Ovary (tissue), 9 donors: ENCODE results near the gene TNFRSF14. TPM values are rescaled to one million over a fixed set of nuclear protein-coding genes. Genes with fewer than 3 reads are reported as not detected.

Experiments
- DNase-seq, 5 donors: peaks; one replicate each; pipeline ENCODE4 v3.0.0-alpha.2; 2019 to 2020
- H3K27ac ChIP-seq, 2 donors: fragments of 200-600 bp; one replicate each; pipeline versions ENCODE4 v1.5.1 to v1.8.0; 2019 to 2022
- H3K27me3 ChIP-seq: fragments of 200-600 bp; one replicate; pipeline ENCODE4 v1.8.0; 2022
- H3K36me3 ChIP-seq: fragments of 200-600 bp; sonication (generic); one replicate; pipeline ENCODE4 v1.5.1; 2019
- H3K4me1 ChIP-seq: one replicate; pipeline ENCODE4 v1.8.1; 2013; ENCODE audit warnings: mild to moderate bottlenecking, moderate library complexity; ENCODE audit not compliant: insufficient read depth
- H3K4me3 ChIP-seq: fragments of 200-600 bp; sonication (generic); one replicate; pipeline ENCODE4 v1.5.1; 2017
- H3K9me3 ChIP-seq, 2 donors: fragments of 200-600 bp in 1 of 2; sonication (generic) in 1 of 2; one replicate each; pipeline versions ENCODE4 v1.5.1 to v1.8.1; 2013 to 2019; ENCODE audit warnings: mild to moderate bottlenecking in 1 of 2, moderate library complexity in 1 of 2
- CTCF ChIP-seq, 3 donors: fragments of 450-650 bp in 2 of 3; fragments of 200-600 bp in 1 of 3; IDR thresholded peaks; one replicate each; pipeline versions ENCODE4 v1.5.1 to v1.8.0; 2016 to 2022; ENCODE audit warnings: antibody characterized with exemption in 3 of 3, mild to moderate bottlenecking in 1 of 3
- EP300 ChIP-seq: sonication (generic); formaldehyde crosslinking; IDR thresholded peaks from one replicate; pipeline ENCODE4 v1.6.1; 2017; ENCODE audit warnings: antibody characterized with exemption
- POLR2A ChIP-seq: fragments of 450-650 bp; IDR thresholded peaks from one replicate; pipeline ENCODE4 v1.6.1; 2017; ENCODE audit warnings: antibody characterized with exemption, mild to moderate bottlenecking, moderate library complexity
- WGBS, 3 donors: extraction: QIAGEN DNeasy Blood & Tissue Kit in 1 of 3; methylation state at CpG; one replicate each; pipeline versions ENCODE4 v1.1.5 to v1.1.7; 2013 to 2017; 5-methylcytosine and 5-hydroxymethylcytosine counted together
- intact Hi-C, 4 donors: fragments of 100-400 bp; cut with DNase I; formaldehyde crosslinking; loops; one replicate each; pipeline versions ENCODE4 v1.11.0 to v1.15.1; 2022 to 2023
- polyA plus RNA-seq, 2 donors: library from polyadenylated mRNA; stranded (reverse); fragments of 200-250 nt in 1 of 2; fragments of 350-450 nt in 1 of 2; fragmentation: Illumina TruSeq in 1 of 2; extraction: RNeasy Lipid Tissue Mini Kit (QIAGEN cat#74804) in 1 of 2; gene quantifications; one replicate each; pipeline ENCODE4 v1.2.3, GENCODE V29; 2013 to 2014
- total RNA-seq, 7 donors: library from RNA; depleted of rRNA in 2 of 7; stranded (reverse); fragments of >200 nt in 2 of 7; fragmentation: NEBNext Ultra II Directional in 3 of 7; extraction: Animal tissue kit (Norgen Biotek cat#: 25700) in 3 of 7; gene quantifications; one replicate each; pipeline versions ENCODE4 v1.1.0 to v1.2.4, GENCODE V29; 2016 to 2023
- donor health status: DM: no; HTN: no; CAD: no; lungs with moderate emphysema.
- donor health status: DM: no; HTN: no; CAD: no.
- donor health status: Bipolar disorder and iron deficiency.
- donor health status: DM: yes; HTN: yes; CAD: no.
- donor health status: DM: no; HTN: no; CAD: no.
- donor health status: DM: yes; HTN: yes; CAD: no.

Gene TNFRSF14
- total and polyA plus RNA-seq, 9 donors: 4.3 to 78.5 (median 57.6) TPM

- peaks cover 3% of the 10 kb centered on the region for H3K4me1 ChIP-seq
- no peak overlapping the region for H3K4me3 ChIP-seq
- 65 to 79% (median 70%) methylated on average over 13 to 19 of the region's 19 CpGs for WGBS, 3 donors
- no peaks in the 10 kb centered on the region for H3K9me3 ChIP-seq
- H3K36me3 ChIP-seq: no peaks in the 10 kb centered on the region
- no peak overlapping the region for H3K27ac ChIP-seq
- peak in 1 of 5 donors; percentile 32 for DNase-seq
- no peaks in the 10 kb centered on the region for H3K27me3 ChIP-seq
- intact Hi-C loops: no loop called here
- no peak for TF ChIP-seq EP300
Observed at GRCh38 chr1:2595261-2595811, 39.2 kb downstream of the TNFRSF14 start.

GRCh38 chr1:2595812-2596529, 39.8 kb downstream of the TNFRSF14 start:
- Histone ChIP-seq H3K36me3 (no peaks in the 10 kb centered on the region), H3K4me1 (peaks cover 3% of the 10 kb centered on the region), H3K27me3 (no peaks in the 10 kb centered on the region), H3K27ac (no peak overlapping the region), H3K4me3 (no peak overlapping the region), H3K9me3 (no peaks in the 10 kb centered on the region)
- whole genome bisulfite sequencing, 3 donors: 78 to 87% (median 80%) methylated on average over 26 to 31 of the region's 31 CpGs
- no peak for TF ChIP-seq EP300
- TF ChIP-seq POLR2A: no peak
- TF ChIP-seq CTCF (IDR thresholded peaks at IDR 0.05): no peak
- peak in 1 of 5 donors; percentile 21 for DNase-seq
- intact Hi-C loops: no loop called here

GRCh38 chr1:2596530-2597333, 40.6 kb downstream of the TNFRSF14 start:
- Histone ChIP-seq H3K4me1 (peaks cover 3% of the 10 kb centered on the region), H3K36me3 (no peaks in the 10 kb centered on the region), H3K27me3 (no peaks in the 10 kb centered on the region), H3K27ac (no peak overlapping the region), H3K4me3 (no peak overlapping the region), H3K9me3 (no peaks in the 10 kb centered on the region)
- 84 to 88% (median 87%) methylated on average over 26 to 28 of the region's 28 CpGs for WGBS, 3 donors
- no peak for DNase-seq
- intact Hi-C loops: no loop called here
- TF ChIP-seq CTCF (IDR thresholded peaks at IDR 0.05) (no peak), POLR2A (no peak), EP300 (no peak)

- 75 to 78% (median 77%) methylated on average over 34 of the region's 34 CpGs for WGBS, 3 donors
- TF ChIP-seq POLR2A (no peak), EP300 (no peak), CTCF (IDR thresholded peaks at IDR 0.05) (no peak)
Observed at GRCh38 chr1:2597441-2598328, 41.5 kb downstream of the TNFRSF14 start.

More at GRCh38 chr1:2597441-2598328, 41.5 kb downstream of the TNFRSF14 start:
- peak in 1 of 5 donors; percentile 27 for DNase-seq
- H3K27me3 ChIP-seq: no peaks in the 10 kb centered on the region
- H3K4me1 ChIP-seq: peaks cover 3% of the 10 kb centered on the region
- H3K4me3 ChIP-seq: no peak overlapping the region
- H3K36me3 ChIP-seq: no peaks in the 10 kb centered on the region
- no peak overlapping the region for H3K27ac ChIP-seq
- H3K9me3 ChIP-seq: no peaks in the 10 kb centered on the region
- intact Hi-C loops: no loop called here
